K562 (cell line): ENCODE data around the gene ADAMTSL2. TPM values are rescaled to one million over a fixed set of nuclear protein-coding genes. Genes with fewer than 3 reads are reported as not detected.
A peak's percentile ranks its signal among the peaks of the same experiment; 100 is the strongest.

Experiments
- EHMT2 ChIP-seq: fragments of 450-650 bp; IDR thresholded peaks from 2 replicates; pipeline ENCODE4 v1.6.1; 2018; ENCODE audit warnings: antibody characterized with exemption
- GTF2E2 ChIP-seq: fragments of 200-800 bp; sonication (Bioruptor generic); IDR thresholded peaks from 2 replicates; pipeline ENCODE4 v1.6.1; 2016; ENCODE audit warnings: missing genetic modification characterization, missing compliant biosample characterization
- HCFC1 ChIP-seq: IDR thresholded peaks from 2 replicates; pipeline ENCODE4 v1.6.1; 2012; ENCODE audit warnings: low read depth, low read length, improper control_type of control experiment
- HLTF ChIP-seq: fragments of 450-650 bp; IDR thresholded peaks from 2 replicates; pipeline ENCODE4 v1.6.1; 2016
- JUN ChIP-seq, 2 experiments: sonication (generic) in 1 of 2; formaldehyde crosslinking in 1 of 2; IDR thresholded peaks; 2 replicates each; pipeline versions ENCODE4 v1.6.1 to v1.8.0; 2012 to 2022; ENCODE audit warnings: borderline replicate concordance in 2 of 2, mild to moderate bottlenecking in 2 of 2, improper control_type of control experiment in 1 of 2, low read depth in 1 of 2, low read length in 1 of 2, missing genetic modification reagents in 1 of 2
- PCBP1 ChIP-seq: fragments of 200-400 bp; formaldehyde crosslinking; IDR thresholded peaks from 2 replicates; pipeline ENCODE4 v1.6.1; 2018; ENCODE audit warnings: mild to moderate bottlenecking, low read depth, low read length; ENCODE audit not compliant: poor library complexity, severe bottlenecking
- PPARD ChIP-seq: fragments of 250-450 bp; sonication (Bioruptor Pico); IDR thresholded peaks from 2 replicates; pipeline ENCODE4 v1.8.0; 2022; ENCODE audit warnings: inconsistent platforms, mild to moderate bottlenecking, moderate library complexity
- RNF219 ChIP-seq: fragments of 250-450 bp; sonication (Bioruptor Pico); IDR thresholded peaks from 2 replicates; pipeline ENCODE4 v1.5.0; 2022; ENCODE audit warnings: mild to moderate bottlenecking
- SMAD3 ChIP-seq: fragments of 450-650 bp; formaldehyde crosslinking; conservative IDR thresholded peaks from 2 replicates; pipeline ENCODE4 v1.4.0; 2020; ENCODE audit warnings: mild to moderate bottlenecking
- TCFL5 ChIP-seq: fragments of 250-450 bp; sonication (Bioruptor Pico); conservative IDR thresholded peaks from 2 replicates; pipeline ENCODE4 v1.6.1; 2021; ENCODE audit warnings: mild to moderate bottlenecking, moderate library complexity, matching md5 sums
- TEAD1 ChIP-seq, 2 experiments: fragments of 450-650 bp in 1 of 2; sonication (generic) in 1 of 2; formaldehyde crosslinking; IDR thresholded peaks; 2 replicates each; pipeline versions ENCODE4 v1.4.0 to v1.8.0; 2020 to 2022; ENCODE audit warnings: mild to moderate bottlenecking in 2 of 2, missing genetic modification reagents in 1 of 2
- YY1 ChIP-seq, 3 experiments: IDR thresholded peaks; 2 replicates each; pipeline ENCODE4 v1.6.1; 2011; ENCODE audit warnings: low read length in 2 of 3, mild to moderate bottlenecking in 2 of 3, moderate library complexity in 2 of 3, borderline replicate concordance in 1 of 3, control low read depth in 1 of 3, low read depth in 1 of 3; ENCODE audit not compliant: insufficient read depth in 3 of 3, insufficient replicate concordance in 2 of 3, control insufficient read depth in 1 of 3, insufficient read length in 1 of 3; ENCODE audit errors: extremely low read depth in 1 of 3
- ZNF395 ChIP-seq: fragments of 200-800 bp; sonication (Bioruptor generic); IDR thresholded peaks from 2 replicates; pipeline ENCODE4 v1.6.1; 2017; ENCODE audit warnings: missing genetic modification characterization, missing compliant biosample characterization
- polyA plus RNA-seq, 8 experiments: library from polyadenylated mRNA; depleted of rRNA in 4 of 8; stranded (reverse) in 5 of 8; unstranded in 3 of 8; fragments of >200 nt; fragmentation: Nextera tagmentation in 2 of 8; fragmentation: Illumina TruSeq in 1 of 8; extraction: Ambion mirVana in 2 of 8; extraction: Trizol in 1 of 8; gene quantifications; 2 replicates each; pipeline versions ENCODE4 v1.2.1 to v1.2.3, GENCODE V29; 2011 to 2014; ENCODE audit warnings: inconsistent platforms in 1 of 8, missing spikeins in 1 of 8
- total RNA-seq, 7 experiments: library from RNA; depleted of rRNA in 6 of 7; stranded (reverse); fragments of >200 nt in 6 of 7; fragmentation: Illumina TruSeq in 2 of 7; extraction: Trizol in 2 of 7; gene quantifications; 2 replicates each; pipeline versions ENCODE4 v1.2.1 to v1.2.3, GENCODE V29; 2011 to 2021; ENCODE audit warnings: low replicate concordance in 1 of 7
- TF ChIP-seq, protein P1 (sequence below), 2 experiments: IDR thresholded peaks; 2 replicates each; pipeline ENCODE4 v1.6.1; 2012; ENCODE audit warnings: improper control_type of control experiment in 2 of 2, low read depth in 2 of 2, low read length in 2 of 2, borderline replicate concordance in 1 of 2
- TF ChIP-seq, protein P2 (sequence below): sonication (generic); formaldehyde crosslinking; IDR thresholded peaks from 2 replicates; pipeline ENCODE4 v1.9.0; 2022; ENCODE audit warnings: mild to moderate bottlenecking, missing genetic modification reagents

Gene ADAMTSL2
- total and polyA plus RNA-seq, 9 of the 15 experiments (the other 6 are each of a cell fraction or from before 2014, with no cell fraction given): 0.04 TPM; not detected in 8

- TF ChIP-seq, protein P1, sequence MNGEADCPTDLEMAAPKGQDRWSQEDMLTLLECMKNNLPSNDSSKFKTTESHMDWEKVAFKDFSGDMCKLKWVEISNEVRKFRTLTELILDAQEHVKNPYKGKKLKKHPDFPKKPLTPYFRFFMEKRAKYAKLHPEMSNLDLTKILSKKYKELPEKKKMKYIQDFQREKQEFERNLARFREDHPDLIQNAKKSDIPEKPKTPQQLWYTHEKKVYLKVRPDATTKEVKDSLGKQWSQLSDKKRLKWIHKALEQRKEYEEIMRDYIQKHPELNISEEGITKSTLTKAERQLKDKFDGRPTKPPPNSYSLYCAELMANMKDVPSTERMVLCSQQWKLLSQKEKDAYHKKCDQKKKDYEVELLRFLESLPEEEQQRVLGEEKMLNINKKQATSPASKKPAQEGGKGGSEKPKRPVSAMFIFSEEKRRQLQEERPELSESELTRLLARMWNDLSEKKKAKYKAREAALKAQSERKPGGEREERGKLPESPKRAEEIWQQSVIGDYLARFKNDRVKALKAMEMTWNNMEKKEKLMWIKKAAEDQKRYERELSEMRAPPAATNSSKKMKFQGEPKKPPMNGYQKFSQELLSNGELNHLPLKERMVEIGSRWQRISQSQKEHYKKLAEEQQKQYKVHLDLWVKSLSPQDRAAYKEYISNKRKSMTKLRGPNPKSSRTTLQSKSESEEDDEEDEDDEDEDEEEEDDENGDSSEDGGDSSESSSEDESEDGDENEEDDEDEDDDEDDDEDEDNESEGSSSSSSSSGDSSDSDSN (IDR thresholded peaks at IDR 0.05; ENCODE audit: borderline replicate concordance in 1 of 2, low read depth in 2 of 2, low read length in 2 of 2): peak; percentile 85; a peak in 3 of 4 replicates
- TF ChIP-seq ZNF395 (peak; percentile 54; the same call in 1 of the 2 replicates), SMAD3 (CRISPR knock-in tag) (no peak), HCFC1 (no peak), PPARD (no peak), TEAD1 (CRISPR knock-in tag; IDR thresholded peaks at IDR 0.05) (peak in 1 of 2 experiments; percentile 39; a peak in 1 of 4 replicates), GTF2E2 (tag) (no peak), JUN (IDR thresholded peaks at IDR 0.05; ENCODE audit: borderline replicate concordance, low read depth, low read length) (no peak), JUN (CRISPR knock-in tag; IDR thresholded peaks at IDR 0.05; ENCODE audit: borderline replicate concordance) (no peak), RNF219 (no peak), TCFL5 (CRISPR knock-in tag) (no peak), HLTF (no peak), PCBP1 (peak; percentile 53), YY1 (IDR thresholded peaks at IDR 0.05; ENCODE audit: borderline replicate concordance in 1 of 3, control insufficient read depth in 1 of 3, extremely low read depth in 1 of 3, insufficient read depth in 3 of 3, insufficient read length in 1 of 3, insufficient replicate concordance in 2 of 3, low read depth in 1 of 3, low read length in 2 of 3) (peak in 1 of 3 experiments; percentile 21), EHMT2 (no peak)
- TF ChIP-seq, protein P2, sequence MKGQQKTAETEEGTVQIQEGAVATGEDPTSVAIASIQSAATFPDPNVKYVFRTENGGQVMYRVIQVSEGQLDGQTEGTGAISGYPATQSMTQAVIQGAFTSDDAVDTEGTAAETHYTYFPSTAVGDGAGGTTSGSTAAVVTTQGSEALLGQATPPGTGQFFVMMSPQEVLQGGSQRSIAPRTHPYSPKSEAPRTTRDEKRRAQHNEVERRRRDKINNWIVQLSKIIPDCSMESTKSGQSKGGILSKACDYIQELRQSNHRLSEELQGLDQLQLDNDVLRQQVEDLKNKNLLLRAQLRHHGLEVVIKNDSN: no peak
These were observed 28.4 kb upstream of the ADAMTSL2 start (continued) for GRCh38 chr9:133505901-133506652.
